Loucy (cell line): ENCODE measurements around the gene STARD13.

Experiments
- H2AFZ ChIP-seq: fragments of 200-600 bp; sonication (generic); 2 replicates; pipeline ENCODE4 v1.6.0; 2016; ENCODE audit warnings: antibody characterized with exemption, mild to moderate bottlenecking, low read length, moderate library complexity
- H3F3A ChIP-seq: fragments of 200-600 bp; 2 replicates; pipeline ENCODE4 v1.6.0; 2016; ENCODE audit warnings: antibody characterized with exemption, low read depth, mild to moderate bottlenecking
- H3K27me3 ChIP-seq: fragments of 200-600 bp; sonication (generic); 2 replicates; pipeline ENCODE4 v1.6.1; 2014; ENCODE audit warnings: low read length, mild to moderate bottlenecking; ENCODE audit not compliant: insufficient read depth, poor library complexity, severe bottlenecking
- H3K36me3 ChIP-seq: fragments of 200-600 bp; sonication (generic); 2 replicates; pipeline ENCODE4 v1.6.1; 2016; ENCODE audit warnings: low read length; ENCODE audit not compliant: insufficient read depth
- H3K4me1 ChIP-seq: fragments of 200-600 bp; sonication (generic); 2 replicates; pipeline ENCODE4 v1.5.1; 2014; ENCODE audit warnings: low read length, mild to moderate bottlenecking; ENCODE audit not compliant: insufficient read depth, poor library complexity, severe bottlenecking
- H3K4me2 ChIP-seq: fragments of 200-600 bp; sonication (generic); 2 replicates; pipeline ENCODE4 v1.6.0; 2014; ENCODE audit warnings: antibody characterized with exemption, low read length, low read depth, mild to moderate bottlenecking; ENCODE audit not compliant: poor library complexity, severe bottlenecking
- H3K4me3 ChIP-seq: fragments of 200-600 bp; sonication (generic); 2 replicates; pipeline ENCODE4 v1.5.1; 2014; ENCODE audit warnings: low read length, mild to moderate bottlenecking, mixed read lengths; ENCODE audit not compliant: poor library complexity, severe bottlenecking
- H3K79me2 ChIP-seq: fragments of 200-600 bp; sonication (generic); 2 replicates; pipeline ENCODE4 v1.6.1; 2014; ENCODE audit warnings: low read length; ENCODE audit not compliant: insufficient read depth
- H3K9ac ChIP-seq: fragments of 200-600 bp; sonication (generic); 2 replicates; pipeline ENCODE4 v1.6.0; 2014; ENCODE audit warnings: mild to moderate bottlenecking, low read depth, low read length, moderate library complexity; ENCODE audit not compliant: poor library complexity, severe bottlenecking
- H3K9me2 ChIP-seq: fragments of 200-600 bp; sonication (generic); replicated peaks from 2 replicates; pipeline ENCODE4 v1.6.1; 2016; ENCODE audit warnings: low read depth, low read length, mixed read lengths
- H3K9me3 ChIP-seq: fragments of 200-600 bp; sonication (generic); 2 replicates; pipeline ENCODE4 v1.6.1; 2014; ENCODE audit warnings: mild to moderate bottlenecking, antibody characterized with exemption, low read length, low read depth; ENCODE audit not compliant: insufficient read depth
- H4K20me1 ChIP-seq: fragments of 200-600 bp; sonication (generic); 2 replicates; pipeline ENCODE4 v1.6.0; 2014; ENCODE audit warnings: antibody characterized with exemption, low read length, mild to moderate bottlenecking; ENCODE audit not compliant: insufficient read depth, poor library complexity, severe bottlenecking
- CTCF ChIP-seq: fragments of 200-600 bp; sonication (generic); conservative IDR thresholded peaks from 2 replicates; pipeline ENCODE4 v1.5.1; 2014; ENCODE audit warnings: mild to moderate bottlenecking, antibody characterized with exemption, low read length
- EZH2phosphoT487 ChIP-seq: fragments of 200-600 bp; IDR thresholded peaks from 2 replicates; pipeline ENCODE4 v1.6.1; 2018; ENCODE audit warnings: antibody characterized with exemption, mild to moderate bottlenecking, moderate library complexity, borderline replicate concordance

The STARD13 gene

GRCh38 chr13:33152389-33152788, 133.2 kb downstream of the STARD13 start:
- no peak overlapping the region for H2AFZ ChIP-seq
- H3K4me1 ChIP-seq = no peaks in the 10 kb centered on the region
- no peaks in the 10 kb centered on the region for H3K79me2 ChIP-seq
- no peak for TF ChIP-seq CTCF
- no peak for TF ChIP-seq EZH2phosphoT487
- H3K9ac ChIP-seq = no peak overlapping the region
- no peaks in the 10 kb centered on the region for H4K20me1 ChIP-seq
- no peaks in the 10 kb centered on the region for H3F3A ChIP-seq
- H3K27me3 ChIP-seq = no peaks in the 10 kb centered on the region
- no peaks in the 10 kb centered on the region for H3K9me2 ChIP-seq
- H3K36me3 ChIP-seq = no peaks in the 10 kb centered on the region
- H3K4me3 ChIP-seq = no peak overlapping the region
- H3K4me2 ChIP-seq = no peak overlapping the region
- H3K9me3 ChIP-seq = no peaks in the 10 kb centered on the region

DNA sequence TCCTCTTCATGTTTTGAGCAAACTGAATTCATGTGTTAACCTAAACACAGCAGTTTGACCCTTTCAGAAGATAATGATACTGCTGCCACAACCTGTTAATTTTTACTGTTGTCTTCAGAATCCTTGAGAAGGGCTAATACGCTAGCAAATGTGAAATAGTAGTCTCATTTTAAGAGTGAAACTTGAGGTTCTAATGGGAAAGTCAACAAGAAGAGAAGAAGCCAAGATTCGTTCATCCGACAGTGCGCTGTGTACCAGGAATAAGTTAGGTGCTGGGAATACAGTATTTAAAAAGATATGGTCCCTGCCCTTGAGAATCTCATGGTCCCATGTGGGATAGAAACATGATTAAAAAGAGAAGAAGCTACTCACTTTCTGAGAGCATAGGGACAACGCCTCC, 134.9 kb downstream of the STARD13 start:
- Histone ChIP-seq H3F3A (no peaks in the 10 kb centered on the region), H3K9me3 (no peaks in the 10 kb centered on the region), H3K4me3 (no peak overlapping the region), H4K20me1 (no peaks in the 10 kb centered on the region), H3K27me3 (no peaks in the 10 kb centered on the region), H3K79me2 (no peaks in the 10 kb centered on the region), H2AFZ (no peak overlapping the region), H3K4me1 (no peaks in the 10 kb centered on the region), H3K36me3 (no peaks in the 10 kb centered on the region), H3K4me2 (no peak overlapping the region), H3K9me2 (no peaks in the 10 kb centered on the region), H3K9ac (no peak overlapping the region)
- TF ChIP-seq CTCF (no peak), EZH2phosphoT487 (no peak)

- no peak overlapping the region for H3K4me3 ChIP-seq
- H3K4me2 ChIP-seq = no peak overlapping the region
- TF ChIP-seq CTCF = no peak
- TF ChIP-seq EZH2phosphoT487 = no peak
- H3K9ac ChIP-seq = no peak overlapping the region
- H3K36me3 ChIP-seq = no peaks in the 10 kb centered on the region
- no peaks in the 10 kb centered on the region for H4K20me1 ChIP-seq
- H2AFZ ChIP-seq = no peak overlapping the region
- H3K27me3 ChIP-seq = no peaks in the 10 kb centered on the region
- no peaks in the 10 kb centered on the region for H3F3A ChIP-seq
- no peaks in the 10 kb centered on the region for H3K9me2 ChIP-seq
- no peaks in the 10 kb centered on the region for H3K9me3 ChIP-seq
- H3K79me2 ChIP-seq = no peaks in the 10 kb centered on the region
- H3K4me1 ChIP-seq = no peaks in the 10 kb centered on the region
Observed at GRCh38 chr13:33150126-33150525, 135.4 kb downstream of the STARD13 start.
